DOHH2 (cell line): ENCODE data around the gene FAM171A1.

ENCODE experiments used
- H3F3A ChIP-seq: fragments of 200-600 bp; sonication (generic), shearing (Covaris generic); 2 replicates; pipeline ENCODE4 v1.6.0; 2016; ENCODE audit warnings: antibody characterized with exemption, mild to moderate bottlenecking; ENCODE audit not compliant: control insufficient read depth, insufficient read depth
- H3K27ac ChIP-seq: fragments of 200-600 bp; sonication (generic); 2 replicates; pipeline ENCODE4 v1.5.1; 2014; ENCODE audit warnings: low read depth, mild to moderate bottlenecking, low read length, moderate library complexity
- H3K27me3 ChIP-seq: fragments of 200-600 bp; sonication (generic); 2 replicates; pipeline ENCODE4 v1.6.1; 2014; ENCODE audit warnings: mild to moderate bottlenecking, low read length, mixed read lengths; ENCODE audit not compliant: control insufficient read depth
- H3K36me3 ChIP-seq: fragments of 200-600 bp; sonication (generic); 2 replicates; pipeline ENCODE4 v1.6.1; 2014; ENCODE audit warnings: mild to moderate bottlenecking, low read length, moderate library complexity, mixed read lengths; ENCODE audit not compliant: control insufficient read depth
- H3K4me1 ChIP-seq: fragments of 200-600 bp; sonication (generic); 2 replicates; pipeline ENCODE4 v1.6.1; 2014; ENCODE audit warnings: mild to moderate bottlenecking, low read length, mixed read lengths; ENCODE audit not compliant: control insufficient read depth
- H3K4me2 ChIP-seq: fragments of 200-600 bp; sonication (generic); 2 replicates; pipeline ENCODE4 v1.6.0; 2014; ENCODE audit warnings: mild to moderate bottlenecking, low read length, moderate library complexity
- H3K4me3 ChIP-seq: fragments of 200-600 bp; sonication (generic); 2 replicates; pipeline ENCODE4 v1.5.1; 2014; ENCODE audit warnings: mild to moderate bottlenecking, low read length, mixed read lengths
- H3K79me2 ChIP-seq: fragments of 200-600 bp; sonication (generic); 2 replicates; pipeline ENCODE4 v1.6.1; 2014; ENCODE audit warnings: mild to moderate bottlenecking, low read length, mixed read lengths; ENCODE audit not compliant: control insufficient read depth
- H3K9me2 ChIP-seq: fragments of 200-600 bp; sonication (generic); replicated peaks from 2 replicates; pipeline ENCODE4 v1.6.1; 2014; ENCODE audit warnings: mild to moderate bottlenecking, low read length, mixed read lengths; ENCODE audit not compliant: control insufficient read depth
- H3K9me3 ChIP-seq: fragments of 200-600 bp; sonication (generic); 2 replicates; pipeline ENCODE4 v1.6.1; 2014; ENCODE audit warnings: antibody characterized with exemption, low read length, mixed read lengths; ENCODE audit not compliant: control insufficient read depth, insufficient read depth
- H4K20me1 ChIP-seq: fragments of 200-600 bp; sonication (generic); 2 replicates; pipeline ENCODE4 v1.6.0; 2014; ENCODE audit warnings: low read depth, mild to moderate bottlenecking, antibody characterized with exemption, low read length, moderate library complexity; ENCODE audit not compliant: control insufficient read depth, insufficient read depth
- CTCF ChIP-seq: fragments of 200-600 bp; sonication (generic); IDR thresholded peaks from one replicate; pipeline ENCODE4 v1.5.1; 2014; ENCODE audit warnings: antibody characterized with exemption, mild to moderate bottlenecking, low read depth, low read length; ENCODE audit not compliant: poor library complexity, severe bottlenecking
- EZH2phosphoT487 ChIP-seq: fragments of 200-600 bp; sonication (generic); IDR thresholded peaks from 2 replicates; pipeline ENCODE4 v1.6.1; 2017; ENCODE audit warnings: borderline replicate concordance, mild to moderate bottlenecking, antibody characterized with exemption, low read length, moderate library complexity, mixed read lengths

FAM171A1 gene

GRCh38 chr10:15373199-15373598, 2.1 kb upstream of the FAM171A1 start:
- peaks cover 38% of the 10 kb centered on the region for H3K27me3 ChIP-seq
- H3K9me2 ChIP-seq, result no peaks in the 10 kb centered on the region
- no peak overlapping the region for H3K4me2 ChIP-seq
- no peaks in the 10 kb centered on the region for H3K79me2 ChIP-seq
- H4K20me1 ChIP-seq, result 0 out of 2 replicates have a peak, but pooled peaks cover 4% of the 10 kb centered on the region
- no peak for TF ChIP-seq CTCF
- TF ChIP-seq EZH2phosphoT487, result no peak
- H3K9me3 ChIP-seq, result no peaks in the 10 kb centered on the region
- no peak overlapping the region for H3K27ac ChIP-seq
- H3K4me1 ChIP-seq, result no peaks in the 10 kb centered on the region
- no peak overlapping the region for H3K4me3 ChIP-seq
- no peaks in the 10 kb centered on the region for H3K36me3 ChIP-seq
- H3F3A ChIP-seq, result no peaks in the 10 kb centered on the region

- no peaks in the 10 kb centered on the region for H3F3A ChIP-seq
- H3K4me1 ChIP-seq, result no peaks in the 10 kb centered on the region
- H3K9me3 ChIP-seq, result no peaks in the 10 kb centered on the region
- TF ChIP-seq EZH2phosphoT487, result no peak
- no peak for TF ChIP-seq CTCF
- H3K9me2 ChIP-seq, result no peaks in the 10 kb centered on the region
- H3K4me3 ChIP-seq, result no peak overlapping the region
- H3K4me2 ChIP-seq, result no peak overlapping the region
- peaks cover 47% of the 10 kb centered on the region for H3K27me3 ChIP-seq
- 0 out of 2 replicates have a peak, but pooled peaks cover 5% of the 10 kb centered on the region for H4K20me1 ChIP-seq
- H3K36me3 ChIP-seq, result no peaks in the 10 kb centered on the region
- H3K27ac ChIP-seq, result no peak overlapping the region
- no peaks in the 10 kb centered on the region for H3K79me2 ChIP-seq
Observed at GRCh38 chr10:15370212-15370855, 755 bp downstream of the FAM171A1 start.

GRCh38 chr10:15369256-15370211, 1.6 kb downstream of the FAM171A1 start:
- Histone ChIP-seq H3K36me3 (no peaks in the 10 kb centered on the region), H3K9me3 (no peaks in the 10 kb centered on the region), H3K27me3 (peaks cover 47% of the 10 kb centered on the region), H3K9me2 (no peaks in the 10 kb centered on the region), H3K4me3 (no peak overlapping the region), H3K4me2 (no peak overlapping the region), H3F3A (no peaks in the 10 kb centered on the region), H3K79me2 (no peaks in the 10 kb centered on the region), H3K27ac (no peak overlapping the region), H4K20me1 (0 out of 2 replicates have a peak, but pooled peaks cover 5% of the 10 kb centered on the region), H3K4me1 (no peaks in the 10 kb centered on the region)
- no peak for TF ChIP-seq CTCF
- TF ChIP-seq EZH2phosphoT487, result no peak
